ENCODE measurements around the gene CLEC20A. TPM values are rescaled to one million over a fixed set of nuclear protein-coding genes. Genes with fewer than 3 reads are reported as not detected.

CLEC20A gene
- total and polyA plus RNA-seq, 2 of the 8 experiments (the other 6 are each of a cell fraction or from before 2014, with no cell fraction given) = not detected

DNA sequence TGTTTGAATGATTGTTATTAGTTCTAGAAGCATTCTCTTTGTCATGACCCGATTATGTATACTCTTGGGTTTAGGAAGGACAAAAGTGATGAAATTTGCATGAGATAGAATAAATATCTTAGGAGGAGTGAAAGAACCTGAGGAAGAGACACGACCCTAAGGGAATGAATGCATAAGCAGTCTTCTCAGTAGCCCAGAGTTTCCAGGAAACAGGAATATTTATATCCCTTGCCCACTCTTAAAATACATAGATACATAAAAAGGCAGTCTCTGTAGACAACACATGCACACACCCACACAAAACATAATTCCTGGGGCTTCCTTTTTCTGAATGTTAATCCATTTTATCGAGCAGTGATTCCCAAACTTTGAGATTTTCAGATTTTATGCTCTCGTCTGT, 19.4 kb downstream of the CLEC20A start:
- Histone ChIP-seq H3K18ac (ENCODE audit: extremely low read depth, low read length) (no peak overlapping the region), H3K4me2 (ENCODE audit: insufficient read depth in 1 of 2, low read depth in 2 of 2, low read length in 2 of 2) (no peak overlapping the region), H3K36me3 (ENCODE audit: control insufficient read depth in 2 of 4, insufficient read depth in 4 of 4, low read length in 3 of 4) (peaks cover 0 to 4% (median 2%) of the 10 kb centered on the region in 4 experiments; a peak in 4 of 8 replicates), H3K23ac (ENCODE audit: insufficient read length) (no peak overlapping the region), H2BK5ac (ENCODE audit: low read depth, low read length) (no peak overlapping the region), H4K5ac (ENCODE audit: insufficient read length, low read depth, low read length) (no peak overlapping the region), H4K20me1 (replicated peaks in 1 of 2; ENCODE audit: control insufficient read depth in 1 of 2, insufficient read depth in 2 of 2, low read length in 2 of 2) (no peaks in the 10 kb centered on the region), H3K14ac (ENCODE audit: insufficient read length) (no peak overlapping the region), H3K4ac (replicated peaks; ENCODE audit: insufficient read length, low read depth, low read length) (no peak overlapping the region), H2AK5ac (ENCODE audit: low read depth, low read length) (no peak overlapping the region), H2BK15ac (ENCODE audit: low read length) (no peak overlapping the region), H3K23me2 (ENCODE audit: low read depth, low read length) (no peaks in the 10 kb centered on the region), H3K79me2 (ENCODE audit: control insufficient read depth in 1 of 2, insufficient read depth in 2 of 2, low read length in 2 of 2) (no peaks in the 10 kb centered on the region), H2BK20ac (ENCODE audit: low read length) (no peak overlapping the region), H3K4me3 (ENCODE audit: extremely low read depth in 1 of 4, insufficient read depth in 2 of 4, low read depth in 3 of 4, low read length in 4 of 4) (no peak overlapping the region), H4K8ac (ENCODE audit: extremely low read depth, insufficient read depth, low read length) (no peak overlapping the region), H2BK120ac (replicated peaks; ENCODE audit: low read depth, low read length) (no peak overlapping the region), H3K4me1 (replicated peaks in 1 of 4; ENCODE audit: control insufficient read depth in 3 of 4, insufficient read depth in 4 of 4, low read length in 3 of 4) (peaks cover 0 to 3% (median 0%) of the 10 kb centered on the region in 4 experiments; a peak in 1 of 7 replicates), H3K9ac (replicated peaks in 1 of 4; ENCODE audit: extremely low read depth in 1 of 4, low read depth in 3 of 4, low read length in 3 of 4) (no peak overlapping the region), H3K27me3 (replicated peaks in 1 of 4; ENCODE audit: control insufficient read depth in 3 of 4, extremely low read depth in 1 of 4, insufficient read depth in 3 of 4, low read length in 3 of 4) (no peaks in the 10 kb centered on the region), H3K79me1 (ENCODE audit: low read depth, low read length) (0 out of 2 replicates have a peak, but pooled peaks cover 3% of the 10 kb centered on the region), H3K9me3 (ENCODE audit: insufficient read depth in 2 of 2, low read depth in 1 of 2, low read length in 1 of 2) (no peaks in the 10 kb centered on the region), H3K27ac (ENCODE audit: low read depth, low read length) (no peak overlapping the region), H2AFZ (ENCODE audit: low read length) (no peak overlapping the region), H2BK12ac (ENCODE audit: low read depth, low read length) (no peak overlapping the region), H3K56ac (replicated peaks; ENCODE audit: insufficient read length, low read depth, low read length) (no peak overlapping the region), H4K91ac (replicated peaks; ENCODE audit: insufficient read length, low read length) (no peak overlapping the region)
- no peak for TF ChIP-seq HDAC6 (IDR thresholded peaks at IDR 0.05; ENCODE audit: low read depth, low read length)
- no peak for FAIRE-seq
- 78% methylated on average over 4 of the region's 4 CpGs; no CpG with 5 or more reads in 1 of the 2 experiments for WGBS, 2 experiments (ENCODE audit: extremely low coverage in 1 of 2, insufficient coverage in 1 of 2, insufficient read length in 1 of 2, insufficient replicate concordance in 2 of 2, low coverage in 1 of 2, low lambda C conversion rate in 2 of 2, missing lambda C conversion rate in 1 of 2)
- no peak for DNase-seq (ENCODE audit: low read depth in 1 of 2, low spot score in 2 of 2)
- POLR2A ChIA-PET (ENCODE audit: partially characterized antibody) = no interaction called here
- CTCF ChIA-PET (ENCODE audit: partially characterized antibody) = interaction anchor here (1.5 to 10.0 kb wide), 2 partner anchors 8 to 24 kb away, joined by 5 to 95 read pairs; no protein-coding TSS in a partner anchor

Measured in H1 (cell line).